ENCODE data around the gene SYTL5. TPM values are rescaled to one million over a fixed set of nuclear protein-coding genes. Genes with fewer than 3 reads are reported as not detected.

Gene SYTL5
- total and polyA plus RNA-seq, 3 donors from 2014 or later, result 1.0 to 1.7 (median 1.1) TPM

DNA sequence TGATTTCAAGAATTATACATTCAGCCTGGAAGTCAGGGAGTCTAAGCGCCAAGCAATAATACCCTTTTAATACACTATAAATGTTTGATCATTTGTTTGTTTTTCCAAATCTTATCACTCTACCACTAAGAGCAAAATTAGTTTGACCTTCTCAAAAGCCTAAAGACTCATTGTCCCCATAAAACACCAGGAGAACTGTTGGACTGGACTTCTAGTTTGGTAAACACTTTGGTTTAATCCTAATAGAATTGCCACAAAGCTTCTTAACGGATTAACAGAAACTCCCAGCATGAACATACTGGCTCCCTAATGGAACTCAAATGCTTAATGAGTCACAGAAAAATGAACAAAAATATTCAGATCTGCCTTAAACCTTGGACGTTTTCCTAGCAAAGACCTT, 34.9 kb downstream of the SYTL5 start:
- intact Hi-C loops (cut with DNase I; ENCODE audit: low total_unique reads), result no loop called here
- no peak for TF ChIP-seq POLR2A (IDR thresholded peaks at IDR 0.05)
- Histone ChIP-seq H3K27me3 (no peaks in the 10 kb centered on the region), H3K4me1 (no peaks in the 10 kb centered on the region), H3K9me3 (no peaks in the 10 kb centered on the region), H3K27ac (no peak overlapping the region), H3K36me3 (ENCODE audit: low read depth, missing control alignments) (no peaks in the 10 kb centered on the region), H3K4me3 (no peak overlapping the region)
- no peak for DNase-seq
- WGBS, 2 donors, result 60 to 69% methylated on average over 3 of the region's 3 CpGs

- DNase-seq, result no peak
- whole genome bisulfite sequencing, 2 donors, result 19 to 26% methylated on average over 3 of the region's 3 CpGs
- Histone ChIP-seq H3K9me3 (no peaks in the 10 kb centered on the region), H3K27ac (no peak overlapping the region), H3K4me1 (no peaks in the 10 kb centered on the region), H3K27me3 (no peaks in the 10 kb centered on the region), H3K4me3 (no peak overlapping the region), H3K36me3 (ENCODE audit: low read depth, missing control alignments) (no peaks in the 10 kb centered on the region)
- intact Hi-C loops (cut with DNase I; ENCODE audit: low total_unique reads), result no loop called here
- TF ChIP-seq CTCF (IDR thresholded peaks at IDR 0.05), result no peak
- no peak for TF ChIP-seq POLR2A (IDR thresholded peaks at IDR 0.05)
Measured at GRCh38 chrX:38044701-38045100, 38.3 kb downstream of the SYTL5 start.

- Histone ChIP-seq H3K36me3 (ENCODE audit: low read depth, missing control alignments) (no peaks in the 10 kb centered on the region), H3K4me1 (no peaks in the 10 kb centered on the region), H3K9me3 (no peaks in the 10 kb centered on the region), H3K27ac (peak overlapping the region in 1 of 2 donors; percentile 6), H3K27me3 (no peaks in the 10 kb centered on the region), H3K4me3 (no peak overlapping the region)
- TF ChIP-seq POLR2A (IDR thresholded peaks at IDR 0.05) (no peak), CTCF (IDR thresholded peaks at IDR 0.05) (no peak)
- intact Hi-C loops (cut with DNase I; ENCODE audit: low total_unique reads), result no loop called here
- DNase-seq, result peak; percentile 14
- WGBS, 2 donors, result 31 to 43% methylated on average over 3 of the region's 3 CpGs
Measured at GRCh38 chrX:38045538-38046096, 39.3 kb downstream of the SYTL5 start.

DNA sequence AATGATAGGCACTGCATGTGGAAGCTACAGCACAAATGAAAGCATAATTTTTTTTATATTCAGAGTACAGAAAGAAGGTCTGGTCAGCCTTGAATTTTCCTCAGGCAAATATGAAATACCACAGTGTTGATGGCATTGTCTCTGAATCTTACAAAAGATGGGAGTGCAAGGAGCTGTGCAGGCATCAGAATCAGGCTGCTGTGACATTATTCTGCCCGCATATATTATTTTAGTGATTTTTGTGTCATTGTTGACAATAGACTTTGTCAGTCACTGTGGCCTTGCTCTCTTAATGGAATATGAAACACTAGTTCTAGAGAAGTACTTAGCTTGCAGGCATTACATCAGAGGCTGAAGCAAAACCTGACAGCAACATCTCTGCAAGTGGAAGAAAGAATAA, 42.5 kb downstream of the SYTL5 start:
- Histone ChIP-seq H3K27me3 (no peaks in the 10 kb centered on the region), H3K36me3 (ENCODE audit: low read depth, missing control alignments) (no peaks in the 10 kb centered on the region), H3K4me3 (no peak overlapping the region), H3K4me1 (no peaks in the 10 kb centered on the region), H3K27ac (no peak overlapping the region), H3K9me3 (no peaks in the 10 kb centered on the region)
- intact Hi-C loops (cut with DNase I; ENCODE audit: low total_unique reads), result no loop called here
- no peak for TF ChIP-seq CTCF (IDR thresholded peaks at IDR 0.05)
- TF ChIP-seq POLR2A (IDR thresholded peaks at IDR 0.05), result no peak
- no peak for DNase-seq
- WGBS, 2 donors, result 100% methylated on average over 1 of the region's 1 CpG

DNA sequence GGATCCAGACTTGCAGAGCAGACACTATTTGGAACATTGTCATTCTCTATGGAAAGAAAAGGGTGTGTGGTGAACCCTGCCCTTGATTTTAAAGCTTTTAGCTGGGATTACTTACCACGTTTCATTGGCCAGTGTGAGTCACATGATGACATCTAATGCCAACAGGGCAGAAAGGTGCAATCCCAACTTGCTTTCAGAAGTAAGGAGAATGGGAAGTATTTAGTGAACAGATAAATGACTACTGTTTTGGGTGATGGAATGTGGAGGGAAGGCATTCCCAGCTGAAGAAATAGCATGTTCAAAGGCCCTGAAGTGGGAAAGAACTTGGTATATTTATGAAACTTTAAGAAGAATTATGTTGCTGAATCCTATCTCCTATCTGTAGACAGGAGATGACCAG, 44.5 kb downstream of the SYTL5 start:
- Histone ChIP-seq H3K4me1 (no peaks in the 10 kb centered on the region), H3K4me3 (no peak overlapping the region), H3K27ac (no peak overlapping the region), H3K9me3 (no peaks in the 10 kb centered on the region), H3K27me3 (no peaks in the 10 kb centered on the region), H3K36me3 (ENCODE audit: low read depth, missing control alignments) (no peaks in the 10 kb centered on the region)
- 78 to 94% methylated on average over 1 of the region's 1 CpG for WGBS, 2 donors
- intact Hi-C loops (cut with DNase I; ENCODE audit: low total_unique reads), result no loop called here
- TF ChIP-seq CTCF (IDR thresholded peaks at IDR 0.05) (no peak), POLR2A (IDR thresholded peaks at IDR 0.05) (no peak)
- DNase-seq, result no peak

Data from testis (tissue), 3 donors.